Subcutaneous adipose tissue (tissue), 4 donors: Measurements from ENCODE around the gene RHOXF1. TPM values are rescaled to one million over a fixed set of nuclear protein-coding genes. Genes with fewer than 3 reads are reported as not detected.
"Not testable (repeated sequence)": the region's sequence is repeated elsewhere in the genome, so short reads cannot be mapped to it uniquely, and the experiment has no call there.

Experiments used
- CTCF ChIP-seq: fragments of 450-650 bp; IDR thresholded peaks from one replicate; pipeline ENCODE4 v1.5.1; 2016; ENCODE audit warnings: low read depth, mild to moderate bottlenecking, control low read depth, antibody characterized with exemption, moderate library complexity
- total RNA-seq, 4 donors: library from RNA; depleted of rRNA; stranded (reverse); fragments of >200 nt; gene quantifications; one replicate each; pipeline ENCODE4 v1.1.0, GENCODE V29; 2016

Gene RHOXF1
- total RNA-seq: 1 to 10 TPM; 1.0 to 4.7 (median 1.9) TPM

GRCh38 chrX:120115438-120115963 lies at the start of gene RHOXF1:
TSS of gene RHOXF1 (minus strand) at chrX:120115913. CDS start at chrX:120115862, 51 bp downstream.
- no peak for TF ChIP-seq CTCF

- not testable (repeated sequence) for TF ChIP-seq CTCF
Measured at GRCh38 chrX:120158313-120158712, 42.6 kb upstream of the RHOXF1 start, which contains the start of gene RHOXF2. TSS of gene RHOXF2 (plus strand) at chrX:120158613. CDS start at chrX:120158751, 138 bp downstream.

GRCh38 chrX:120147537-120147936 lies 31.8 kb upstream of the RHOXF1 start:
- no peak for TF ChIP-seq CTCF

- TF ChIP-seq CTCF: no peak
Measured at GRCh38 chrX:120145295-120145925, 29.7 kb upstream of the RHOXF1 start.

- no peak for TF ChIP-seq CTCF
Measured at GRCh38 chrX:120144178-120144844, 28.6 kb upstream of the RHOXF1 start.

- TF ChIP-seq CTCF: no peak
Measured at GRCh38 chrX:120140293-120140981, 24.7 kb upstream of the RHOXF1 start.

GRCh38 chrX:120137439-120137838 lies 21.7 kb upstream of the RHOXF1 start:
- no peak for TF ChIP-seq CTCF
